GM12892 (cell line): ENCODE results near the gene NFILZ.

ENCODE experiments used
- POLR2A ChIP-seq: IDR thresholded peaks from 2 replicates; pipeline ENCODE4 v1.6.1; 2011; ENCODE audit warnings: low read depth, low read length, control low read depth
- TAF1 ChIP-seq: IDR thresholded peaks from 2 replicates; pipeline ENCODE4 v1.6.1; 2011; ENCODE audit warnings: low read depth, mild to moderate bottlenecking, control low read depth, low read length, borderline replicate concordance

DNA sequence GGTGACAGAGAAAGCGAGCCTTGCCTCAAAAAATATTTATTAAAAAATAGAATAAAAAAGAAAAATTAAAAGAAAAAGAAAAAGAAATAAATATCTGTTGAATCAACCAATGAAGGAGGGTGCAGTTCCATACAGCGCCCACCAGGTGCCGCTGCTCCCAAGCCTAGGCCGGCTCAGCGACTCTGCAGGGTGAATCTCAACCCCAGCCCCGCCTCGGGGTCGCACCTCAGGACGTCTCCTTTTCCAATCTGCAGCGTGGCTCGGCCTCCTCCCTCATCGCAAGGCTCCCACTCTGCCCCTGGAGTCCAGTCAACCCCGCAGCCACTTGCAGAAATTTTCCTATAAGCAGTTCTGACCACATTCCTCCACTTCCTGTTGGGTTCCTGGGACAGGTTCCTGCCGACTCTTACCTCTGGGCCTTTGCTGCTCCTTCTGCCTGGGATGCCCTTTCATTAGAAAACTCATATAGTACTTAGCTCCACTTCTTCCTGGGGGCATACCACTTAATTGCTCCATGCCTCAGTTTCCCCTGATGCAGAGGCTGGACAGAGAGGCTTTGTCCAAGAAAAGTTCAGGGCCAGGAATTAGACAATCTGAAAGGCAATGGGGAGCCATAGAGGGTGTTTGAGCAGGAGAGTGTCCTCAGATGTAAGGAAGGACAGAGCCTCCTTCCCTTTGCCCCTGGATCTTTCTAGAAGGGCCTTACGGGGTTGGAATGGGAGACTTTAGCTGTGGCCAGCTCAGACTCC lies 24.3 kb downstream of the NFILZ start:
- TF ChIP-seq POLR2A (no peak), TAF1 (no peak)
